Left lung (tissue), 10 donors: Measurements from ENCODE around the gene TRAF3. TPM values are rescaled to one million over a fixed set of nuclear protein-coding genes. Genes with fewer than 3 reads are reported as not detected.

Source experiments
- ATAC-seq: fragments of 200-7000 bp; cut with Tn5 transposase; one replicate; pipeline ENCODE4 v1.9.1; 2020; ENCODE audit warnings: moderate library complexity
- DNase-seq, 4 donors: peaks; one replicate each; pipeline ENCODE4 v3.0.0-alpha.2; 2013 to 2020
- H3K27ac ChIP-seq, 2 donors: fragments of 200-600 bp; sonication (generic) in 1 of 2; one replicate each; pipeline versions ENCODE4 v1.5.0 to v1.8.0; 2020 to 2021
- H3K27me3 ChIP-seq, 2 donors: fragments of 200-600 bp; sonication (generic) in 1 of 2; one replicate each; pipeline versions ENCODE4 v1.5.0 to v1.8.0; 2020 to 2021
- H3K36me3 ChIP-seq, 2 donors: fragments of 200-600 bp; sonication (generic) in 1 of 2; one replicate each; pipeline versions ENCODE4 v1.5.0 to v1.8.0; 2020 to 2021
- H3K4me1 ChIP-seq, 2 donors: fragments of 200-600 bp; one replicate each; pipeline ENCODE4 v1.8.0; 2021
- H3K4me3 ChIP-seq, 2 donors: fragments of 200-600 bp; sonication (generic) in 1 of 2; one replicate each; pipeline versions ENCODE4 v1.5.0 to v1.8.0; 2020 to 2021; ENCODE audit warnings: mild to moderate bottlenecking in 1 of 2
- H3K9me3 ChIP-seq, 2 donors: fragments of 200-600 bp; sonication (generic) in 1 of 2; one replicate each; pipeline versions ENCODE4 v1.5.0 to v1.8.0; 2020 to 2021
- CTCF ChIP-seq, 2 donors: fragments of 200-600 bp; sonication (generic) in 1 of 2; IDR thresholded peaks; one replicate each; pipeline versions ENCODE4 v1.5.0 to v1.8.0; 2021; ENCODE audit warnings: antibody characterized with exemption in 2 of 2
- intact Hi-C, 2 donors: fragments of 100-400 bp; cut with DNase I; formaldehyde crosslinking; loops; one replicate each; pipeline versions ENCODE4 v1.11.2 to v1.14.2; 2022
- polyA plus RNA-seq, 6 donors: library from polyadenylated mRNA; unstranded; fragments of 120-200 nt; gene quantifications; one replicate each; pipeline ENCODE4 v1.2.1, GENCODE V29; 2013; ENCODE audit not compliant: insufficient read length in 6 of 6
- total RNA-seq, 2 donors: library from RNA; stranded (reverse); fragmentation: NEBNext Ultra II Directional; extraction: Animal tissue kit (Norgen Biotek cat#: 25700); gene quantifications; one replicate each; pipeline ENCODE4 v1.2.1, GENCODE V29; 2021
- donor health status: DM: no; HTN: yes; CAD: no.
- donor health status: DM: no; HTN: no; CAD: no.

The TRAF3 gene
- total and polyA plus RNA-seq, 8 donors = 10.9 to 25.1 (median 13.1) TPM

GRCh38 chr14:102953100-102953499, 175.9 kb downstream of the TRAF3 start:
- intact Hi-C loops = no loop called here
- Histone ChIP-seq H3K27ac (no peak overlapping the region), H3K4me1 (peaks cover 0 to 4% of the 10 kb centered on the region in 2 donors), H3K4me3 (no peak overlapping the region), H3K36me3 (peaks cover 0 to 94% of the 10 kb centered on the region in 2 donors), H3K27me3 (no peaks in the 10 kb centered on the region), H3K9me3 (no peaks in the 10 kb centered on the region)
- no peak for TF ChIP-seq CTCF (IDR thresholded peaks at IDR 0.05)
- ATAC-seq (no peak), DNase-seq (peak in 1 of 4 donors; percentile 54)

- no peak for DNase-seq
- no peak for ATAC-seq
- no peak overlapping the region for H3K27ac ChIP-seq
- TF ChIP-seq CTCF (IDR thresholded peaks at IDR 0.05) = no peak
- H3K36me3 ChIP-seq = peaks cover 0 to 99% of the 10 kb centered on the region in 2 donors
- H3K4me1 ChIP-seq = no peaks in the 10 kb centered on the region
- H3K27me3 ChIP-seq = no peaks in the 10 kb centered on the region
- no peak overlapping the region for H3K4me3 ChIP-seq
- no peaks in the 10 kb centered on the region for H3K9me3 ChIP-seq
- intact Hi-C loops = no loop called here
Measured at GRCh38 chr14:102954081-102954789, 177.0 kb downstream of the TRAF3 start.

- no peak for TF ChIP-seq CTCF (IDR thresholded peaks at IDR 0.05)
- ATAC-seq = no peak
- no peak overlapping the region for H3K27ac ChIP-seq
Measured at GRCh38 chr14:102955636-102956408, 178.6 kb downstream of the TRAF3 start.

GRCh38 chr14:102957222-102957621, 180.0 kb downstream of the TRAF3 start:
- no peak for DNase-seq
- intact Hi-C loops = no loop called here
- H3K27ac ChIP-seq = no peak overlapping the region
- H3K4me1 ChIP-seq = no peaks in the 10 kb centered on the region
- ATAC-seq = peak; percentile 14
- TF ChIP-seq CTCF (IDR thresholded peaks at IDR 0.05) = no peak
- peaks cover 0 to 99% of the 10 kb centered on the region in 2 donors for H3K36me3 ChIP-seq
- H3K4me3 ChIP-seq = no peak overlapping the region
- H3K27me3 ChIP-seq = no peaks in the 10 kb centered on the region
- no peaks in the 10 kb centered on the region for H3K9me3 ChIP-seq

More at GRCh38 chr14:102955636-102956408, 178.6 kb downstream of the TRAF3 start:
- no peak for DNase-seq
- Histone ChIP-seq H3K4me3 (no peak overlapping the region), H3K4me1 (no peaks in the 10 kb centered on the region), H3K36me3 (peaks cover 0 to 99% of the 10 kb centered on the region in 2 donors), H3K9me3 (no peaks in the 10 kb centered on the region), H3K27me3 (no peaks in the 10 kb centered on the region)
- intact Hi-C loops = no loop called here

GRCh38 chr14:102958461-102958860, 181.2 kb downstream of the TRAF3 start:
- no peaks in the 10 kb centered on the region for H3K9me3 ChIP-seq
- no peak overlapping the region for H3K4me3 ChIP-seq
- H3K27me3 ChIP-seq = no peaks in the 10 kb centered on the region
- no peak for DNase-seq
- TF ChIP-seq CTCF (IDR thresholded peaks at IDR 0.05) = no peak
- no peak for ATAC-seq
- H3K4me1 ChIP-seq = no peaks in the 10 kb centered on the region
- peaks cover 0 to 98% of the 10 kb centered on the region in 2 donors for H3K36me3 ChIP-seq
- no peak overlapping the region for H3K27ac ChIP-seq
- intact Hi-C loops = no loop called here
